ENCODE data around the gene MTRR.

MTRR gene

DNA sequence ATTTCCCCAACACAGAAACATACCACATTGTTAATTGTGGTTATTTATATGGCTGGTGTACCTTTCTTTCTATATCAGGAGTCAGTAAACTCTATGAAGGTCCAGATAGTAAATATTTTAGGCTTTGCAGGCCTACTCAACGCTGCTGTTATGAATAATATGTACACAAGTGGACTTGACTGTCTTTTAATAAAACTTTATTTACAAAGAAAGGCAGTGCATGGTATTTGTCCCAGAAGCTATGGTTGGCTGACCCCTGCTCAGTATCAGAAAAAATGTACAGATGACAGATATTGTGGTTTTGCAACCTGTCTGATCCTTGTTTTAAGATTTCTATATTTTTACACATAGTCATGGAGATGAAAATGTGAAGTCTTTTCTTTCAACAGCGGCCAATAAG lies 5.7 kb downstream of the MTRR start:
- H3K9me3 ChIP-seq (ENCODE audit: insufficient read depth, low read depth, low read length): no peaks in the 10 kb centered on the region
- H3K27me3 ChIP-seq (ENCODE audit: insufficient read depth, low read length, poor library complexity, severe bottlenecking): no peaks in the 10 kb centered on the region
- H3K9me2 ChIP-seq (replicated peaks; ENCODE audit: low read depth, low read length): no peaks in the 10 kb centered on the region
- no peaks in the 10 kb centered on the region for H3F3A ChIP-seq (ENCODE audit: low read depth)
- H2AFZ ChIP-seq (ENCODE audit: low read length): no peak overlapping the region
- no peak overlapping the region for H3K9ac ChIP-seq (ENCODE audit: low read depth, low read length, poor library complexity, severe bottlenecking)
- H4K20me1 ChIP-seq (ENCODE audit: insufficient read depth, low read length, poor library complexity, severe bottlenecking): peaks cover 42% of the 10 kb centered on the region
- peaks cover 35% of the 10 kb centered on the region for H3K4me1 ChIP-seq (ENCODE audit: insufficient read depth, low read length, poor library complexity, severe bottlenecking)
- peaks cover 65% of the 10 kb centered on the region for H3K79me2 ChIP-seq (ENCODE audit: insufficient read depth, low read length)
- no peak overlapping the region for H3K4me2 ChIP-seq (ENCODE audit: low read depth, low read length, poor library complexity, severe bottlenecking)
- H3K36me3 ChIP-seq (ENCODE audit: insufficient read depth, low read length): peaks cover 42% of the 10 kb centered on the region
- no peak overlapping the region for H3K4me3 ChIP-seq (ENCODE audit: low read length, poor library complexity, severe bottlenecking)
- no peak for TF ChIP-seq EZH2phosphoT487 (IDR thresholded peaks at IDR 0.05; ENCODE audit: borderline replicate concordance)
- TF ChIP-seq, protein P1, sequence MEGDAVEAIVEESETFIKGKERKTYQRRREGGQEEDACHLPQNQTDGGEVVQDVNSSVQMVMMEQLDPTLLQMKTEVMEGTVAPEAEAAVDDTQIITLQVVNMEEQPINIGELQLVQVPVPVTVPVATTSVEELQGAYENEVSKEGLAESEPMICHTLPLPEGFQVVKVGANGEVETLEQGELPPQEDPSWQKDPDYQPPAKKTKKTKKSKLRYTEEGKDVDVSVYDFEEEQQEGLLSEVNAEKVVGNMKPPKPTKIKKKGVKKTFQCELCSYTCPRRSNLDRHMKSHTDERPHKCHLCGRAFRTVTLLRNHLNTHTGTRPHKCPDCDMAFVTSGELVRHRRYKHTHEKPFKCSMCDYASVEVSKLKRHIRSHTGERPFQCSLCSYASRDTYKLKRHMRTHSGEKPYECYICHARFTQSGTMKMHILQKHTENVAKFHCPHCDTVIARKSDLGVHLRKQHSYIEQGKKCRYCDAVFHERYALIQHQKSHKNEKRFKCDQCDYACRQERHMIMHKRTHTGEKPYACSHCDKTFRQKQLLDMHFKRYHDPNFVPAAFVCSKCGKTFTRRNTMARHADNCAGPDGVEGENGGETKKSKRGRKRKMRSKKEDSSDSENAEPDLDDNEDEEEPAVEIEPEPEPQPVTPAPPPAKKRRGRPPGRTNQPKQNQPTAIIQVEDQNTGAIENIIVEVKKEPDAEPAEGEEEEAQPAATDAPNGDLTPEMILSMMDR (conservative IDR thresholded peaks at IDR 0.05; ENCODE audit: low read length): no peak

DNA sequence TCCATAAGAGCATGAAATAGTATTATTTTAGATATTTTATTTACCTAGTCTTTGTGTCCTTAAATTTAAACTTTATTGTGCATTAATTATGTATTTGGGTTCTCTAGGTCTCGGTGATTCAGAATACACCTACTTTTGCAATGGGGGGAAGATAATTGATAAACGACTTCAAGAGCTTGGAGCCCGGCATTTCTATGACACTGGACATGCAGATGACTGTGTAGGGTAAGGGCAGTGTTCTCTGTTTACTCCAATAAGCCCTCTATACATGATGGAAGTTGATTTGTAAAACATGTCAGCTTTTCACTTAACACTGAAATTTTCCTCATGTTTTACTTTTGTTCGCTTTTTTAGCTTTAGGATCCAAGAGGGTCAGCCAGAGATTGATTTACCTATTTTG lies 6.2 kb downstream of the MTRR start:
- Histone ChIP-seq H2AFZ (ENCODE audit: low read length) (no peak overlapping the region), H3K4me3 (ENCODE audit: low read length, poor library complexity, severe bottlenecking) (no peak overlapping the region), H3K27me3 (ENCODE audit: insufficient read depth, low read length, poor library complexity, severe bottlenecking) (no peaks in the 10 kb centered on the region), H3K36me3 (ENCODE audit: insufficient read depth, low read length) (peaks cover 47% of the 10 kb centered on the region), H3K9ac (ENCODE audit: low read depth, low read length, poor library complexity, severe bottlenecking) (no peak overlapping the region), H3K4me2 (ENCODE audit: low read depth, low read length, poor library complexity, severe bottlenecking) (no peak overlapping the region), H3K79me2 (ENCODE audit: insufficient read depth, low read length) (peaks cover 65% of the 10 kb centered on the region), H3K9me2 (replicated peaks; ENCODE audit: low read depth, low read length) (no peaks in the 10 kb centered on the region), H3F3A (ENCODE audit: low read depth) (no peaks in the 10 kb centered on the region), H4K20me1 (ENCODE audit: insufficient read depth, low read length, poor library complexity, severe bottlenecking) (peaks cover 37% of the 10 kb centered on the region), H3K4me1 (ENCODE audit: insufficient read depth, low read length, poor library complexity, severe bottlenecking) (peaks cover 34% of the 10 kb centered on the region), H3K9me3 (ENCODE audit: insufficient read depth, low read depth, low read length) (no peaks in the 10 kb centered on the region)
- TF ChIP-seq EZH2phosphoT487 (IDR thresholded peaks at IDR 0.05; ENCODE audit: borderline replicate concordance): no peak
- TF ChIP-seq, protein P1 (conservative IDR thresholded peaks at IDR 0.05; ENCODE audit: low read length): no peak

DNA sequence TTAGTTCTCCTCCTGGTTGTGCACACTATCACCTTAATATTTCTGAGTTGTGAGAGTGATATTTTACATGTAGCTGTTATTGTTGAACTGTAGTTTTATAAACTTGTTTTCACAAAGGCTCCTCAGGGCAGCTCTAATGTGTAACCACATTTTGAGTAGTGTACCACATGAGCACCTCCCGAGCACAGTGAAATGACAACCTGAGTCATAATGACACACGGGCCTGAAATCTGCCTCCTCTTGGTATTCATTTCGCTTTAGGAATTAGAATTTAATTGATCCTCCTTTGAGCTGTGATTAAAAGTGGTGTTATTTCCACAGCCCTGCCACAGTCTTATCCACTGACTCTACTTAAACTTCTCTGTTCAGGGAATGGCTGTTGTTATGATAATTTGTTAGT lies 7.9 kb downstream of the MTRR start:
- Histone ChIP-seq H2AFZ (ENCODE audit: low read length) (no peak overlapping the region), H3K36me3 (ENCODE audit: insufficient read depth, low read length) (peaks cover 64% of the 10 kb centered on the region), H3K79me2 (ENCODE audit: insufficient read depth, low read length) (peaks cover 48% of the 10 kb centered on the region), H4K20me1 (ENCODE audit: insufficient read depth, low read length, poor library complexity, severe bottlenecking) (peaks cover 27% of the 10 kb centered on the region), H3F3A (ENCODE audit: low read depth) (no peaks in the 10 kb centered on the region), H3K4me1 (ENCODE audit: insufficient read depth, low read length, poor library complexity, severe bottlenecking) (peaks cover 17% of the 10 kb centered on the region), H3K9ac (ENCODE audit: low read depth, low read length, poor library complexity, severe bottlenecking) (no peak overlapping the region), H3K4me2 (ENCODE audit: low read depth, low read length, poor library complexity, severe bottlenecking) (no peak overlapping the region), H3K9me3 (ENCODE audit: insufficient read depth, low read depth, low read length) (no peaks in the 10 kb centered on the region), H3K27me3 (ENCODE audit: insufficient read depth, low read length, poor library complexity, severe bottlenecking) (no peaks in the 10 kb centered on the region), H3K4me3 (ENCODE audit: low read length, poor library complexity, severe bottlenecking) (no peak overlapping the region), H3K9me2 (replicated peaks; ENCODE audit: low read depth, low read length) (no peaks in the 10 kb centered on the region)
- no peak for TF ChIP-seq EZH2phosphoT487 (IDR thresholded peaks at IDR 0.05; ENCODE audit: borderline replicate concordance)
- TF ChIP-seq, protein P1 (conservative IDR thresholded peaks at IDR 0.05; ENCODE audit: low read length): no peak
